ENCODE results near the gene ELK3. TPM values are rescaled to one million over a fixed set of nuclear protein-coding genes. Genes with fewer than 3 reads are reported as not detected.

Gene ELK3
- total and polyA plus RNA-seq, 2 of the 8 experiments (the other 6 are each of a cell fraction or from before 2014, with no cell fraction given): 3.5 to 14.3 TPM

- Histone ChIP-seq H4K8ac (ENCODE audit: extremely low read depth, insufficient read depth, low read length) (no peak overlapping the region), H3K27me3 (replicated peaks in 1 of 4; ENCODE audit: control insufficient read depth in 3 of 4, extremely low read depth in 1 of 4, insufficient read depth in 3 of 4, low read length in 3 of 4) (no peaks in the 10 kb centered on the region), H3K4me3 (ENCODE audit: extremely low read depth in 1 of 4, insufficient read depth in 2 of 4, low read depth in 3 of 4, low read length in 4 of 4) (no peak overlapping the region), H3K4me1 (replicated peaks in 1 of 4; ENCODE audit: control insufficient read depth in 3 of 4, insufficient read depth in 4 of 4, low read length in 3 of 4) (0 out of 7 replicates have a peak, but pooled peaks cover 0 to 2% (median under 1%) of the 10 kb centered on the region in 4 experiments), H2BK15ac (ENCODE audit: low read length) (no peak overlapping the region), H4K91ac (replicated peaks; ENCODE audit: insufficient read length, low read length) (no peak overlapping the region), H3K27ac (ENCODE audit: low read depth, low read length) (no peak overlapping the region), H2BK20ac (ENCODE audit: low read length) (no peak overlapping the region), H3K4ac (replicated peaks; ENCODE audit: insufficient read length, low read depth, low read length) (no peak overlapping the region), H3K14ac (ENCODE audit: insufficient read length) (no peak overlapping the region), H3K9ac (replicated peaks in 1 of 4; ENCODE audit: extremely low read depth in 1 of 4, low read depth in 3 of 4, low read length in 3 of 4) (no peak overlapping the region), H3K23ac (ENCODE audit: insufficient read length) (no peak overlapping the region), H3K4me2 (ENCODE audit: insufficient read depth in 1 of 2, low read depth in 2 of 2, low read length in 2 of 2) (no peak overlapping the region), H2BK5ac (ENCODE audit: low read depth, low read length) (no peak overlapping the region), H4K20me1 (replicated peaks in 1 of 2; ENCODE audit: control insufficient read depth in 1 of 2, insufficient read depth in 2 of 2, low read length in 2 of 2) (no peaks in the 10 kb centered on the region), H2BK12ac (ENCODE audit: low read depth, low read length) (no peak overlapping the region), H2AK5ac (ENCODE audit: low read depth, low read length) (no peak overlapping the region), H3K36me3 (ENCODE audit: control insufficient read depth in 2 of 4, insufficient read depth in 4 of 4, low read length in 3 of 4) (no peaks in the 10 kb centered on the region), H3K9me3 (ENCODE audit: insufficient read depth in 2 of 2, low read depth in 1 of 2, low read length in 1 of 2) (no peaks in the 10 kb centered on the region), H3K18ac (ENCODE audit: extremely low read depth, low read length) (no peak overlapping the region), H2BK120ac (replicated peaks; ENCODE audit: low read depth, low read length) (no peak overlapping the region), H3K79me1 (ENCODE audit: low read depth, low read length) (no peaks in the 10 kb centered on the region; the same call in 1 of the 2 replicates), H3K79me2 (ENCODE audit: control insufficient read depth in 1 of 2, insufficient read depth in 2 of 2, low read length in 2 of 2) (no peaks in the 10 kb centered on the region), H2AFZ (ENCODE audit: low read length) (no peak overlapping the region), H4K5ac (ENCODE audit: insufficient read length, low read depth, low read length) (no peak overlapping the region), H3K56ac (replicated peaks; ENCODE audit: insufficient read length, low read depth, low read length) (no peak overlapping the region), H3K23me2 (ENCODE audit: low read depth, low read length) (no peaks in the 10 kb centered on the region)
- 89% methylated on average over 7 of the region's 7 CpGs; no CpG with 5 or more reads in 1 of the 2 experiments for whole genome bisulfite sequencing, 2 experiments (ENCODE audit: extremely low coverage in 1 of 2, insufficient coverage in 1 of 2, insufficient read length in 1 of 2, insufficient replicate concordance in 2 of 2, low coverage in 1 of 2, low lambda C conversion rate in 2 of 2, missing lambda C conversion rate in 1 of 2)
- DNase-seq (ENCODE audit: low read depth in 1 of 2, low spot score in 2 of 2): no peak
- POLR2A ChIA-PET (ENCODE audit: partially characterized antibody): interaction anchor here (1.2 kb wide), 1 partner anchor 12 kb away, joined by 3 read pairs; no protein-coding TSS in a partner anchor
- CTCF ChIA-PET (ENCODE audit: partially characterized antibody): interaction anchor here (1.3 to 1.8 kb wide), 2 partner anchors 10 to 18 kb away, joined by 5 to 7 read pairs; no protein-coding TSS in a partner anchor
- no peak for FAIRE-seq
- TF ChIP-seq ASH2L (IDR thresholded peaks at IDR 0.05; ENCODE audit: low read length) (no peak), CTCF (IDR thresholded peaks at IDR 0.05; ENCODE audit: control extremely low read depth in 1 of 3, insufficient read depth in 1 of 3, low read depth in 1 of 3, low read length in 3 of 3) (no peak), SP4 (IDR thresholded peaks at IDR 0.05; ENCODE audit: low read length) (no peak), CEBPB (IDR thresholded peaks at IDR 0.05; ENCODE audit: low read depth, low read length) (no peak), POLR2A (IDR thresholded peaks at IDR 0.05; ENCODE audit: control extremely low read depth in 1 of 2, low read depth in 2 of 2, low read length in 2 of 2) (no peak)
Observed at GRCh38 chr12:96233168-96233567, 39.0 kb downstream of the ELK3 start.
